OCI-M2 (cell line): ENCODE measurements around the gene PRRT1.
"Not testable (repeated sequence)": the region's sequence is repeated elsewhere in the genome, so short reads cannot be mapped to it uniquely, and the experiment has no call there.

Experiments
- DNase-seq: peaks from one replicate; lab custom pipeline; 2025; ENCODE audit not compliant: unreplicated experiment; lab: John Stamatoyannopoulos, UW

PRRT1 gene

GRCh38 chr6:32105433-32105832, 46.3 kb downstream of the PRRT1 start:
- no peak for DNase-seq

GRCh38 chr6:32102255-32102654, 49.5 kb downstream of the PRRT1 start:
- no peak for DNase-seq

GRCh38 chr6:32100251-32100650, 51.5 kb downstream of the PRRT1 start:
- not testable (repeated sequence) for DNase-seq
